Ishikawa (cell line): ENCODE measurements around the gene FRS3.

ENCODE experiments used
- CEBPB ChIP-seq: IDR thresholded peaks from 2 replicates; pipeline ENCODE4 v1.6.1; 2012
- EGR1 ChIP-seq: IDR thresholded peaks from 2 replicates; pipeline ENCODE4 v1.6.1; 2012
- EP300 ChIP-seq: IDR thresholded peaks from 2 replicates; pipeline ENCODE4 v1.6.1; 2012; ENCODE audit warnings: borderline replicate concordance
- FOXM1 ChIP-seq: IDR thresholded peaks from 2 replicates; pipeline ENCODE4 v1.6.1; 2012; ENCODE audit warnings: low read depth, borderline replicate concordance
- NFIC ChIP-seq: IDR thresholded peaks from 2 replicates; pipeline ENCODE4 v1.6.1; 2012
- RAD21 ChIP-seq: IDR thresholded peaks from 2 replicates; pipeline ENCODE4 v1.6.1; 2012; ENCODE audit warnings: low read depth
- TCF12 ChIP-seq: IDR thresholded peaks from 2 replicates; pipeline ENCODE4 v1.6.1; 2012; ENCODE audit warnings: low read depth
- TEAD4 ChIP-seq: IDR thresholded peaks from 2 replicates; pipeline ENCODE4 v1.6.1; 2012
- TF ChIP-seq, protein P1 (sequence below): IDR thresholded peaks from 2 replicates; pipeline ENCODE4 v1.6.1; 2012; ENCODE audit warnings: low read depth, mild to moderate bottlenecking
- TF ChIP-seq, protein P2 (sequence below): IDR thresholded peaks from 2 replicates; pipeline ENCODE4 v1.6.1; 2012
- TF ChIP-seq, protein P3 (sequence below): IDR thresholded peaks from 2 replicates; pipeline ENCODE4 v1.6.1; 2012

DNA sequence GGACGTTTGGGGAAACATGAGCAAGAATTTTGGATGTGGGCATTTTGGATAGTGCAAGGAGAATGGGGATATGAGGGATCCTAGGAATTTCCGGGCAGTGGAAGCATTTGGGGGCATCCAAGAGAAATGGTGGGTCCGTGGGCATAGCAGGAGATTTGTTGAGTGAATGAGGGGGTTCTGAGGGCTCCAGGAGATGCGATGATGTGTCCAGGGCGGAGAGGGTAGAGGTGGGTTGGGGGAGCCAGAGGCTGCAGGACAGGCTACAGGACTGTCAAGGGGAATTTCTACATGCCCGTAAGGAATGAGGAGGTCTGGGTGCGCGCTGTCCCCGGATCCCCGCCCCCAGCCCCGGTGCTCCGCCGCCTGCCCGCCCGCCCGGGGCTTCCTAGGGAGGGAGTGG lies 364 bp downstream of the FRS3 start:
- no peak for TF ChIP-seq RAD21
- no peak for TF ChIP-seq TEAD4
- TF ChIP-seq EP300: no peak
- no peak for TF ChIP-seq CEBPB
- TF ChIP-seq EGR1: no peak
- TF ChIP-seq FOXM1: no peak
- TF ChIP-seq TCF12: no peak
- TF ChIP-seq, protein P1, sequence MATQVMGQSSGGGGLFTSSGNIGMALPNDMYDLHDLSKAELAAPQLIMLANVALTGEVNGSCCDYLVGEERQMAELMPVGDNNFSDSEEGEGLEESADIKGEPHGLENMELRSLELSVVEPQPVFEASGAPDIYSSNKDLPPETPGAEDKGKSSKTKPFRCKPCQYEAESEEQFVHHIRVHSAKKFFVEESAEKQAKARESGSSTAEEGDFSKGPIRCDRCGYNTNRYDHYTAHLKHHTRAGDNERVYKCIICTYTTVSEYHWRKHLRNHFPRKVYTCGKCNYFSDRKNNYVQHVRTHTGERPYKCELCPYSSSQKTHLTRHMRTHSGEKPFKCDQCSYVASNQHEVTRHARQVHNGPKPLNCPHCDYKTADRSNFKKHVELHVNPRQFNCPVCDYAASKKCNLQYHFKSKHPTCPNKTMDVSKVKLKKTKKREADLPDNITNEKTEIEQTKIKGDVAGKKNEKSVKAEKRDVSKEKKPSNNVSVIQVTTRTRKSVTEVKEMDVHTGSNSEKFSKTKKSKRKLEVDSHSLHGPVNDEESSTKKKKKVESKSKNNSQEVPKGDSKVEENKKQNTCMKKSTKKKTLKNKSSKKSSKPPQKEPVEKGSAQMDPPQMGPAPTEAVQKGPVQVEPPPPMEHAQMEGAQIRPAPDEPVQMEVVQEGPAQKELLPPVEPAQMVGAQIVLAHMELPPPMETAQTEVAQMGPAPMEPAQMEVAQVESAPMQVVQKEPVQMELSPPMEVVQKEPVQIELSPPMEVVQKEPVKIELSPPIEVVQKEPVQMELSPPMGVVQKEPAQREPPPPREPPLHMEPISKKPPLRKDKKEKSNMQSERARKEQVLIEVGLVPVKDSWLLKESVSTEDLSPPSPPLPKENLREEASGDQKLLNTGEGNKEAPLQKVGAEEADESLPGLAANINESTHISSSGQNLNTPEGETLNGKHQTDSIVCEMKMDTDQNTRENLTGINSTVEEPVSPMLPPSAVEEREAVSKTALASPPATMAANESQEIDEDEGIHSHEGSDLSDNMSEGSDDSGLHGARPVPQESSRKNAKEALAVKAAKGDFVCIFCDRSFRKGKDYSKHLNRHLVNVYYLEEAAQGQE: no peak
- TF ChIP-seq, protein P2, sequence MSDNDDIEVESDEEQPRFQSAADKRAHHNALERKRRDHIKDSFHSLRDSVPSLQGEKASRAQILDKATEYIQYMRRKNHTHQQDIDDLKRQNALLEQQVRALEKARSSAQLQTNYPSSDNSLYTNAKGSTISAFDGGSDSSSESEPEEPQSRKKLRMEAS: no peak
- no peak for TF ChIP-seq NFIC
- TF ChIP-seq, protein P3, sequence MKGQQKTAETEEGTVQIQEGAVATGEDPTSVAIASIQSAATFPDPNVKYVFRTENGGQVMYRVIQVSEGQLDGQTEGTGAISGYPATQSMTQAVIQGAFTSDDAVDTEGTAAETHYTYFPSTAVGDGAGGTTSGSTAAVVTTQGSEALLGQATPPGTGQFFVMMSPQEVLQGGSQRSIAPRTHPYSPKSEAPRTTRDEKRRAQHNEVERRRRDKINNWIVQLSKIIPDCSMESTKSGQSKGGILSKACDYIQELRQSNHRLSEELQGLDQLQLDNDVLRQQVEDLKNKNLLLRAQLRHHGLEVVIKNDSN: no peak
